ENCODE measurements around the gene UST. TPM values are rescaled to one million over a fixed set of nuclear protein-coding genes. Genes with fewer than 3 reads are reported as not detected.

The UST gene
- polyA plus RNA-seq, 4 donors = 0.81 to 4.0 (median 1.4) TPM; not detected in 1

- FAIRE-seq (no peak), DNase-seq (no peak)
- no peaks in the 10 kb centered on the region for H3K27me3 ChIP-seq (ENCODE audit: control insufficient read depth in 3 of 3, insufficient read depth in 3 of 3, low read length in 3 of 3)
- no peak overlapping the region for H3K27ac ChIP-seq (ENCODE audit: low read depth in 1 of 3, low read length in 2 of 3)
- no peaks in the 10 kb centered on the region for H3K36me3 ChIP-seq (ENCODE audit: control insufficient read depth in 3 of 3, insufficient read depth in 2 of 3, low read depth in 1 of 3, low read length in 3 of 3)
- WGBS, 3 donors = 83 to 89% (median 87%) methylated on average over 1 of the region's 1 CpG
- no peaks in the 10 kb centered on the region for H3K4me1 ChIP-seq (ENCODE audit: control insufficient read depth in 3 of 3, insufficient read depth in 2 of 3, low read depth in 1 of 3, low read length in 2 of 3)
- H3K9me3 ChIP-seq (ENCODE audit: control insufficient read depth in 2 of 2, insufficient read depth in 1 of 2, low read depth in 1 of 2, low read length in 1 of 2) = no peaks in the 10 kb centered on the region
- H3K4me3 ChIP-seq (ENCODE audit: low read depth in 1 of 3, low read length in 3 of 3) = no peak overlapping the region
Observed at GRCh38 chr6:148824960-148825359, 78.1 kb downstream of the UST start.

GRCh38 chr6:148825492-148825891 is 78.7 kb downstream of the UST start:
- WGBS, 3 donors = 85 to 87% (median 86%) methylated on average over 2 of the region's 2 CpGs
- no peak for FAIRE-seq
- Histone ChIP-seq H3K4me3 (ENCODE audit: low read depth in 1 of 3, low read length in 3 of 3) (no peak overlapping the region), H3K9me3 (ENCODE audit: control insufficient read depth in 2 of 2, insufficient read depth in 1 of 2, low read depth in 1 of 2, low read length in 1 of 2) (no peaks in the 10 kb centered on the region), H3K27ac (ENCODE audit: low read depth in 1 of 3, low read length in 2 of 3) (no peak overlapping the region), H3K27me3 (ENCODE audit: control insufficient read depth in 3 of 3, insufficient read depth in 3 of 3, low read length in 3 of 3) (no peaks in the 10 kb centered on the region), H3K4me1 (ENCODE audit: control insufficient read depth in 3 of 3, insufficient read depth in 2 of 3, low read depth in 1 of 3, low read length in 2 of 3) (no peaks in the 10 kb centered on the region), H3K36me3 (ENCODE audit: control insufficient read depth in 3 of 3, insufficient read depth in 2 of 3, low read depth in 1 of 3, low read length in 3 of 3) (no peaks in the 10 kb centered on the region)
- DNase-seq = no peak

- H3K36me3 ChIP-seq (ENCODE audit: control insufficient read depth in 3 of 3, insufficient read depth in 2 of 3, low read depth in 1 of 3, low read length in 3 of 3) = no peaks in the 10 kb centered on the region
- H3K27me3 ChIP-seq (ENCODE audit: control insufficient read depth in 3 of 3, insufficient read depth in 3 of 3, low read length in 3 of 3) = no peaks in the 10 kb centered on the region
- FAIRE-seq = no peak
- no peaks in the 10 kb centered on the region for H3K4me1 ChIP-seq (ENCODE audit: control insufficient read depth in 3 of 3, insufficient read depth in 2 of 3, low read depth in 1 of 3, low read length in 2 of 3)
- 87 to 97% (median 90%) methylated on average over 5 of the region's 5 CpGs for WGBS, 3 donors
- H3K9me3 ChIP-seq (ENCODE audit: control insufficient read depth in 2 of 2, insufficient read depth in 1 of 2, low read depth in 1 of 2, low read length in 1 of 2) = no peaks in the 10 kb centered on the region
- no peak overlapping the region for H3K27ac ChIP-seq (ENCODE audit: low read depth in 1 of 3, low read length in 2 of 3)
- DNase-seq = no peak
- H3K4me3 ChIP-seq (ENCODE audit: low read depth in 1 of 3, low read length in 3 of 3) = no peak overlapping the region
Observed at GRCh38 chr6:148827416-148828045, 80.7 kb downstream of the UST start.

GRCh38 chr6:148828047-148828446 is 81.2 kb downstream of the UST start:
- no peak overlapping the region for H3K4me3 ChIP-seq (ENCODE audit: low read depth in 1 of 3, low read length in 3 of 3)
- H3K4me1 ChIP-seq (ENCODE audit: control insufficient read depth in 3 of 3, insufficient read depth in 2 of 3, low read depth in 1 of 3, low read length in 2 of 3) = no peaks in the 10 kb centered on the region
- DNase-seq (no peak), FAIRE-seq (no peak)
- no peaks in the 10 kb centered on the region for H3K27me3 ChIP-seq (ENCODE audit: control insufficient read depth in 3 of 3, insufficient read depth in 3 of 3, low read length in 3 of 3)
- no peaks in the 10 kb centered on the region for H3K9me3 ChIP-seq (ENCODE audit: control insufficient read depth in 2 of 2, insufficient read depth in 1 of 2, low read depth in 1 of 2, low read length in 1 of 2)
- H3K27ac ChIP-seq (ENCODE audit: low read depth in 1 of 3, low read length in 2 of 3) = no peak overlapping the region
- H3K36me3 ChIP-seq (ENCODE audit: control insufficient read depth in 3 of 3, insufficient read depth in 2 of 3, low read depth in 1 of 3, low read length in 3 of 3) = no peaks in the 10 kb centered on the region
- 93 to 94% (median 94%) methylated on average over 4 of the region's 4 CpGs for WGBS, 3 donors

- H3K27me3 ChIP-seq (ENCODE audit: control insufficient read depth in 3 of 3, insufficient read depth in 3 of 3, low read length in 3 of 3) = no peaks in the 10 kb centered on the region
- WGBS, 3 donors = 76 to 86% (median 85%) methylated on average over 4 of the region's 4 CpGs
Observed at GRCh38 chr6:148829415-148830101, 82.7 kb downstream of the UST start.

GRCh38 chr6:148830614-148831013 is 83.8 kb downstream of the UST start:
- no peak for FAIRE-seq
- 67 to 68% (median 67%) methylated on average over 3 of the region's 3 CpGs for WGBS, 3 donors

More at GRCh38 chr6:148829415-148830101, 82.7 kb downstream of the UST start:
- FAIRE-seq (no peak), DNase-seq (peak in 1 of 2 donors; percentile 6)
- H3K4me3 ChIP-seq (ENCODE audit: low read depth in 1 of 3, low read length in 3 of 3) = no peak overlapping the region
- H3K27ac ChIP-seq (ENCODE audit: low read depth in 1 of 3, low read length in 2 of 3) = no peak overlapping the region
- no peaks in the 10 kb centered on the region for H3K9me3 ChIP-seq (ENCODE audit: control insufficient read depth in 2 of 2, insufficient read depth in 1 of 2, low read depth in 1 of 2, low read length in 1 of 2)
- H3K4me1 ChIP-seq (ENCODE audit: control insufficient read depth in 3 of 3, insufficient read depth in 2 of 3, low read depth in 1 of 3, low read length in 2 of 3) = no peaks in the 10 kb centered on the region
- no peaks in the 10 kb centered on the region for H3K36me3 ChIP-seq (ENCODE audit: control insufficient read depth in 3 of 3, insufficient read depth in 2 of 3, low read depth in 1 of 3, low read length in 3 of 3)

GRCh38 chr6:148831064-148831463 is 84.2 kb downstream of the UST start:
- Histone ChIP-seq H3K4me1 (ENCODE audit: control insufficient read depth in 3 of 3, insufficient read depth in 2 of 3, low read depth in 1 of 3, low read length in 2 of 3) (no peaks in the 10 kb centered on the region), H3K27me3 (ENCODE audit: control insufficient read depth in 3 of 3, insufficient read depth in 3 of 3, low read length in 3 of 3) (no peaks in the 10 kb centered on the region), H3K4me3 (ENCODE audit: low read depth in 1 of 3, low read length in 3 of 3) (no peak overlapping the region), H3K27ac (ENCODE audit: low read depth in 1 of 3, low read length in 2 of 3) (no peak overlapping the region), H3K36me3 (ENCODE audit: control insufficient read depth in 3 of 3, insufficient read depth in 2 of 3, low read depth in 1 of 3, low read length in 3 of 3) (no peaks in the 10 kb centered on the region), H3K9me3 (ENCODE audit: control insufficient read depth in 2 of 2, insufficient read depth in 1 of 2, low read depth in 1 of 2, low read length in 1 of 2) (no peaks in the 10 kb centered on the region)
- DNase-seq (peak in 1 of 2 donors; percentile 26), FAIRE-seq (no peak)
- whole genome bisulfite sequencing, 3 donors = 68 to 84% (median 68%) methylated on average over 6 of the region's 6 CpGs

More at GRCh38 chr6:148830614-148831013, 83.8 kb downstream of the UST start:
- Histone ChIP-seq H3K4me3 (ENCODE audit: low read depth in 1 of 3, low read length in 3 of 3) (no peak overlapping the region), H3K27me3 (ENCODE audit: control insufficient read depth in 3 of 3, insufficient read depth in 3 of 3, low read length in 3 of 3) (no peaks in the 10 kb centered on the region), H3K27ac (ENCODE audit: low read depth in 1 of 3, low read length in 2 of 3) (no peak overlapping the region), H3K36me3 (ENCODE audit: control insufficient read depth in 3 of 3, insufficient read depth in 2 of 3, low read depth in 1 of 3, low read length in 3 of 3) (no peaks in the 10 kb centered on the region), H3K9me3 (ENCODE audit: control insufficient read depth in 2 of 2, insufficient read depth in 1 of 2, low read depth in 1 of 2, low read length in 1 of 2) (no peaks in the 10 kb centered on the region), H3K4me1 (ENCODE audit: control insufficient read depth in 3 of 3, insufficient read depth in 2 of 3, low read depth in 1 of 3, low read length in 2 of 3) (no peaks in the 10 kb centered on the region)
- no peak for DNase-seq

- 63 to 77% (median 65%) methylated on average over 5 of the region's 5 CpGs for WGBS, 3 donors
- Histone ChIP-seq H3K36me3 (ENCODE audit: control insufficient read depth in 3 of 3, insufficient read depth in 2 of 3, low read depth in 1 of 3, low read length in 3 of 3) (no peaks in the 10 kb centered on the region), H3K27me3 (ENCODE audit: control insufficient read depth in 3 of 3, insufficient read depth in 3 of 3, low read length in 3 of 3) (no peaks in the 10 kb centered on the region), H3K27ac (ENCODE audit: low read depth in 1 of 3, low read length in 2 of 3) (no peak overlapping the region), H3K4me1 (ENCODE audit: control insufficient read depth in 3 of 3, insufficient read depth in 2 of 3, low read depth in 1 of 3, low read length in 2 of 3) (no peaks in the 10 kb centered on the region), H3K9me3 (ENCODE audit: control insufficient read depth in 2 of 2, insufficient read depth in 1 of 2, low read depth in 1 of 2, low read length in 1 of 2) (no peaks in the 10 kb centered on the region), H3K4me3 (ENCODE audit: low read depth in 1 of 3, low read length in 3 of 3) (no peak overlapping the region)
- no peak for DNase-seq
- FAIRE-seq = no peak
Observed at GRCh38 chr6:148831531-148831930, 84.7 kb downstream of the UST start.
